GM21717 (cell line): ENCODE measurements around the gene SLC51B.
"Not testable (repeated sequence)": the region's sequence is repeated elsewhere in the genome, so short reads cannot be mapped to it uniquely, and the experiment has no call there.

Experiments
- ATAC-seq: cut with Tn5 transposase; IDR thresholded peaks from one replicate; pipeline ENCODE4 v1.9.1; 2021; ENCODE audit warnings: mild to moderate bottlenecking, moderate library complexity; ENCODE audit not compliant: unreplicated experiment

The SLC51B gene

DNA sequence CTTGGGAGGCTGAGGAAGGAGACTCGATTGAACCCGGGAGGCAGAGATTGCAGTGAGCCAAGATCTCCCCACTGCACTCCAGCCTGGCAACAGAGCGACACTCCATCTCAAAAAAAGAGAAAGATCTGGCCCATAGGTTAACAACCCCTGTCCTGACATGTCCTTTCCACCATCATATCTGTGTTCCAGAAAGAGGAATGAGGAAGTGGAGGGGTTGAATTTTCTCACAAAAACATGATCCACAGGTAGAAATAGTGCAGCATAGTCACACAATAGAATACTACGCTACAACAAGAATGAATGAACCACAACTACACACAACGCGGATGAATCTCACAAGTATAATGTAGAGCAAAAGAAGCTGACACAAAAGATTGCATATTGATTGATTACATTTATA lies 4.7 kb upstream of the SLC51B start:
- ATAC-seq: no peak

DNA sequence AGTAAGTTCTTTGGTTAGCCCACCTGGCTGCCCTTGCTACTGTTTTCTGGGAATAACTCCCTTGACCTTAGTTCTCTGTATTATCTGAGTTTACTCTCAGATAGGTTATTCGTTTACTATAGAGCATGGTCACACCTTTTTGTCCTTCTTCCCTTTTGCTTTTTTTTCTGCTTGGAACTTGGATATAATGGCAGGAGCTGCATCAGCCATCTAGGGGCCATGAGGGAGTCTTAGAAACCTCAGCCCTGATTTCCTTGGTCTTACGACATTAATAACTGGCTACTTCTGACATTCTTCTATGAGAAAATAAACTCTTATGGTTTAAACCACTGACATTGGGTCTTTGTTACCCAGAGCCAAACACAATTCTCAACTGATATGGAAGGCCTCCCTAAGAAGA lies 3.4 kb upstream of the SLC51B start:
- no peak for ATAC-seq

- no peak for ATAC-seq
Observed at GRCh38 chr15:65042776-65043327, 2.3 kb upstream of the SLC51B start.

DNA sequence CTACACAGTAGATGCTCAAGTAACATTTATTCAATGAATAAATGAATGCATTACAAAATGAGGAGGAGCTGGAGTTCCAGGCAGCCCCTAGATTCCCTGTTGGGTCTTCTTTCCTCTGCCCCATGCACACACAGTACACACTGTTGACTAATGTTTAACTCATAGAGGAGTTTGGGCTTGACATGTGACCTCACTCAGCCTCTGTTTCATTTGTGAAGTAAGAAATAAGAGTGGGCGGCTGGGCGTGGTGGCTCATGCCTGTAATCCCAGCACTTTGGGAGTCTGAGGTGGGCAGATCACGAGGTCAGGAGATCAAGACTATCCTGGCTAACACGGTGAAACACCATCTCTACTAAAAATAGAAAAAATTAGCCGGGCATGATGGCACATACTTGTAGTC lies 969 bp upstream of the SLC51B start:
- ATAC-seq: not testable (repeated sequence)

GRCh38 chr15:65048241-65048640 lies 3.1 kb downstream of the SLC51B start:
- no peak for ATAC-seq

DNA sequence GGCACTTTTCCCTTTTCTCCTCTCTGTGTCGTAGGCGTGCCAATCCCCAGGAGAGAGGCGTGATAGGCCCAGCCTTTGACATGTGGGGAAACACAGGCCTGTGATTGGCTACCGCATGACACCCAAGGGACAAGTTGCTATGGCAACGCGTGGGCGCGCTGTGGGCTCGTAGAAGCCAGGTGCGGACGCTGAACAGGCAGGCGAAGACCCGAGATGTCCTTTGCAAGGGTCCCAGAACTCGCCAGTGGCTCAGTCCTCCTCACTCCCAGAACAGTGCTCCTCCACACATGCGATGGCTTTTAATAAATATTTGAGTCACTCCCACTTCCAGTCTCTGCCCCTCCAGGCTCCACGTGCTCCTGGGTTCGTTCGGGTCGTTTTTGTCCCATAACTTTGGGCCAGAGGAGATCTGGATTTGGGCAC lies 4.2 kb downstream of the SLC51B start:
- peak; percentile 84 for ATAC-seq

DNA sequence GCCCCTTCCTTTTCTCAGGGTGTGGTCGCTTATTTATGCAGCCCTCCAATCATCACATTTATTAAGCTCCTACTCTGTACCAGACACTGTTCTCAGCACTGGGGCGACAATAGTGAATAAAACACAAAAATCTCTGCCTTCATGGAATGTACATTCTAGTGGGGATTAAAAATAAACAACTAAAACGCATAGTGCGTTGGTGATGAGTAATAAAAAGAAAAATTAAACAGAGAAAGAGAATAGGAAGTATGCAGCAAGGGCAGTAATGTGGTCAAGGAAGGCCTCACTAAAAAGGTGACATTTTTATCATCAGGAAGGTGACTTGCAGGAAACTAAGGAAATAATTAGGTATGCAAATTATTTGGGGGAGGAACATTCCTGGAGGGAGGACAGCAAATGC lies 5.1 kb downstream of the SLC51B start:
- ATAC-seq: no peak

- ATAC-seq: no peak
Observed at GRCh38 chr15:65051266-65051665, 6.1 kb downstream of the SLC51B start.

- no peak for ATAC-seq
Observed at GRCh38 chr15:65052956-65053355, 7.8 kb downstream of the SLC51B start.

DNA sequence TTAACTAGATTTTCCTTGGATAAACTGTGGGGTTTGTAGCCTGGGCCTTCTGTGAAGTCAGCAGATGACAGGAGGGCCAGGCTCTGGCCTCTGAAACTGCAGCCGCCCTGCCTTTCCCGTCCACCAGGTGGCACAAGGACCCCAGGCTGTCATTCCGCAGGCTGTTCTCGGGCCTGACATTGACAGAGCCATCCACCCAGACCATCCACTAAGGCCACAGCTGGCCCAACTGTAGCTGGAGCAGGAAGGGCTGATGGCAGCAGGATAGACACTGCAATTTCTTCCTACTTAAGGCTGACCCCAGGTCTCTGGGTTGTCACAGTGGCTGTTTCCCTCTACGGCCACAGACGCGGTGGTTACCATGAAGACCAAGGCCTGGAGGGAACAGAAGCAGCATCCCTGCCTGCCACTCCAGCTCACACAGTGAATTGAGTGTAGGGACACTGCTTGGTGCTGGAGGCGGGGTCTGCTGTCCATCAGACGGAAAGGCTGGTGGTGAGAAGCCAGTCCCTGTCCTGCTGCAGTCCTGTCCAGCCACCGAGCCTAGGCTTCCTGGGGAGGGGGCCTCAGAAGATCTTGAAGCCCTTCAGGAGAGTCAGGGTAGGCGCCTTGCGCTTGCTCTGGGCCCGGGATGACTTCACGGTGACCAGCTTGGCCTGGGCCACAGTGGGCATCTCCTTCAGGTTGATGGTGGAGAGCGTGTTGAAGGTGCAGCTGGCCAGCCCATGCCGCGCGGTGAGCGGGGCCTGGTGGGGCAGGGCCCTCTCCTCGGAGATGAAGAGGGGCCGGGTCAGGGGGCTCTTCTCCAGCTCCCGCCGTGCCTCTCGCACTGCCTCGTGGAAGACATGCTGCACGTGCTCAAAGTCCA lies 9.4 kb downstream of the SLC51B start:
- no peak for ATAC-seq

GRCh38 chr15:65055201-65055870 lies 10.1 kb downstream of the SLC51B start:
- ATAC-seq: no peak

- ATAC-seq: no peak
Observed at GRCh38 chr15:65056106-65056505, 10.9 kb downstream of the SLC51B start.

DNA sequence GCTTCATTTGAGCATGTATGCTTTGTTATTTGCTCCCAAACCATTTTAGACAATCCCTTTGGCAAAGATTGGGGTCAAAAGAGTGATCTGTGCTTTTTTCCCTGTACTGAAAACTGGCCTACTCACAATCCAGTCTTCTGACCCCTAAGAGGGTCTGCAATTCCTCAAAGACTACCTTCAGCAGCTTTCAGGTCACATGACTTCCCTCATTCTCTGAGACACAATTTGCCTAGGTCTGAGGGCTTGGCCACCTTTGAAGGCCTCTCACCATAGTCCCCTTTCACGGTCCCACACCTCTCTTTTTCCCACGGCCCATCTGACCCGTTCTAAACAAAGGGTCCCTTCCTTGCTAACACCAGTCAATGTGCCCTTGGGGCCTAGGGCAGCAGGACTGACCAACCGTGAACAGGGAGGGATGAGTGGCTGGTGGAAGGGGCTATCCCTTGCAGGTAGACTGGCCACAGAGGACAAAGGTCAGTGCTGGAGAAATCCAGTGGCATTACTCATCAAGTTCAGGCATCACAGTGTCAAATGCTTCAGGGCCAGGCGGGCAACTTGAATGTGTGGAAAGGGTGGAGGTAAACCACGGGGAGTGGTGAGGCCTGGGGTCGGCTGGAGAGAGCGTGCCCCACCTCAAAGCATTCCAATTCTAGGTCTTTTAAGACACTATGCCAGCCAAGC lies 11.8 kb downstream of the SLC51B start:
- ATAC-seq: no peak

DNA sequence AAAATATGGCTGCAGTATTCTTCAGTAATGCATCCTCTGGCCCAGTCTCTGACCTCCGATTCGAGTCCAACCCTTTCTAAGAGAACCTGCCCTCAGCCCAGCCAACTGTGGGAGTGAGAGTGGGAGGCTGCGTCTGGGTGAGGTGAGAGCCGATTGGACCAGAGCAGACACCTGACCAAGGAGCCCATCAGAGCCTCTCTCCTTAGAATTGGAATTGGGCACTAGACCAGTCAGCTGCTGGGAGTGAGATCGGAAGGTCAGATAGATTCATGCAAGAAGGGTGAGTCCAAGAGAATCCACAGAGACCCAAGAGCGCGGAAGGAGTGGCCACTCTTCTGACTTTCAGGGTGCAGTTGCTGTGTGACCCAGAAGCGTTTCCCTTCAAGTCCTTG lies 12.4 kb downstream of the SLC51B start:
- ATAC-seq: no peak

DNA sequence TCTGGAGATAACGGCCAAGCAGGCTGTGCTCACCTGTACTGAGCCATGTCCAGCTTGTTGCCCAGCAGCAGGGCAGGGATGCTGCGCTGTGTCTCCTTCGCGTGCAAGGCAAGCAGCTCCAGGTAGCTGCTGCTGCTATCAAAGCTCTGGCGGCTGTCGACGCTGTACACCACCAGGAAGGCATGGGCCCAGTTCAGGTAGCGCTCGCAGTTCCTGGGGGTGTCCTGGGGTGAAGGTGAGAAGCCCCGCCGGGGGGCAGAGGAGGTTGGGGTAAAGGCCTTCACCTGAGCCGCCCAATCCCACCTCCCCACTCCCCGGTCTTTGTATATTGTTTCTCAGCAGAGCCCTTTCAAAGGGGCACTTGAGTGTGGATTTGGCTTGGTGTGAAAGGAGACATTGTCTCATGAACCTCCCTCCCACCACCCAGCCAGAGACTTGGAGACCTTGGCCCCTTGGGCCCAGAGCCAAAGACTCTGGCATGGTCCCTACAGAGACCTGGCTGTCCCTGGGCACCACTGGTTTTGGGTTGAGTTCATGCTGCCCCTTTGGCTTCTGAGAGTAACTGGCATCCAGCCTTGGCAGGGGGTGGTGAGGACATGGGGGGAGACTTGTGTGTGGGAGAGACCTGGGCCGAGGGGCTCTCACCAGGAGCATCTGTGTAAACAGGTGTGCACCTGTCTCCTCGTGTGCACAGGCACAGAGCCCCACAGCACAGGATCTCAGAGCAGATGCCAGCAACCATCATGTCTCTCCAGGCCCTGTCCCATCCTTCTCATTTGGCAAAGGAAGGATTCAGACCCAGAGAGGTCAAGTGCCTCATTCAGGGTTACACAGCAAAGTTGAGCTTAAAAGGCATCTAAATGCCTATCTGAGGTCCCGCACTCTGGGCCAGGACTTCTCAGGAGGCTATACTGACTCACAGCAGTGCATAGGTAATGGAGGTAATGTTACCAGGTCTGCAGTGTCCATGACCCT lies 13.5 kb downstream of the SLC51B start:
- ATAC-seq: no peak

DNA sequence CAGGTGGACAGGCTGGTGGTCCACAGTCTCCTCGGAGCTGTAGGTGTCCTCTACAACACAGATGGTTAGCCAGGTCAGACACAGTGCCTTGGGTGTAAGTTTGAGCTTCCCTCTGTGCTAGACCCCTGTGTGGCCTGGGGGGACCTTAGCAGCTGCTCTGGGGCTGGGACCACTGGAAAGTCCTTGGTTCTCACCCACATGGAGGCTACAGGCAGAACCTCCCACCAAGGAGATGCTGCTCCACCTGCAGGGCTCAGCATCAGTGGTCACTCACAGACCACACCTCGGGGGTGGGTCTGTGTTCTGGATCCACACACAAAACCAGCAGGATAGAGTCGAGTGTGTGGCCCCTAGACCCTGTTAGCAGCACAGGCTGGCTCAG lies 14.2 kb downstream of the SLC51B start:
- no peak for ATAC-seq

DNA sequence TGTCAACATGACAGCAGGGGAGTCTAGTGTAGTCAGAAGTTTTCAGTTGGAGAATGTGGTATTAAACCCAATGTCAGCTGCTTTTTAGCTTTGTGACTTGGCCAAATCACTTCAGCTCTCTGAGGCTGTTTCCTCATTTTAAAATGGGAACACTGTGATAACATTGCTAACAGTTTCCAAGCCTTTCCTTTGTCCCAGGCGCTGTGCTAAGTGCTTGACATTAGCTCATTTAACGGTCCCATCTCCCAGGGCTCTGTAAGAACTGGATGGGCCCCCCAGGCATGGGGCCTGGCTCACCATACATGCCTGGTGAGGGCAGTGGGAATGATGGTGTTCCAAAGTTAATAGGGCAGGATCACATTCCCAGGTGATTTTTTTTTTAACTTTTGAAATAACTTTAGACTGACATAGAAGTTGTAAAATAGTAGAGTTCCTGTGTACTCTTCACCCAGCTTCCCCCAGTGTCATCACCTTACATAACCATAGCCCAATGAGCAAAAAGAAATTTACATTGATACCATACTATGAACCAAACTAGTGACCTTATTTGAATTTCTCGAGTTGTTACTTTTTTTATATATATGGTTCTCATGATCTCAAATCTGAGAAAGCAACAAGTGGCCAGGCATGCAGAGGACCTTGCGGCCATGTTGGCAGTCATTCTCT lies 14.9 kb downstream of the SLC51B start:
- no peak for ATAC-seq

DNA sequence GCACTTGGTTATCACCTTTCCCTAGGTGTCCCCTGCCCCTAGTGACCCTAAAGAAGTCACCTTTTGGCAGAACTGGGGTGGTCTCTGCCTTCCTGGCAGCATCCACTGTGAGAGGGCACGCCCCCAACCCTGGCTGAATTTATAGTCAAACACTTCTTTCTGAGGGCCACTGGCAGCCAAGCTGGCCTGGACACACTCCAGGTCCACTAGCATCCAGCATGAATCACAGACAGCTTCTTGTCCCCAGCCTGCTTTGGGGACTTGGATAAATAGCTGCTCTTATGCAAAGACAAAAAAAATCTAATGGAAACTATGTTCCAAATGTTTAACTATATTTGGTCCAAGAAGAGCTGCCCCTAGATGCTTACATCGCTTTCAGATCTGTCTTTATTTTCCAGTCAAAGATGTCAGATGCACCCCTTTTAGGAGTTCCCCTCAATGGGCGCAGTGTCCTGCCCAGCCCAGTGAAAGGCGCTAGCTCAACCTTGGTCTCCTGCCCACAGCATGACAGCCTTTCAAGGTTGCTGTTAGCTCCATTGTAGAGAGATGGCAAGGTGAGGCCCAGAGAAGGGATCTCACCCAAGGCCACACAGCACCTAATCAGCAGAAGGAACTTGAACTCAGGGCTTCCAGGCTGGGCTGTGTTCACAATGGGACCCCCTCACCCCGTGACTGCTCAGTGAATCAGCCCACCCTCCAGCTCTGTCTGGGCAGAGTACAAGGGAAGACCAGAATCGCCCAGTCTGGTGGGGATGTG lies 15.6 kb downstream of the SLC51B start:
- no peak for ATAC-seq

GRCh38 chr15:65062061-65062460 lies 16.9 kb downstream of the SLC51B start:
- no peak for ATAC-seq
